C4-2B (cell line): Measurements from ENCODE around the gene TSTD2.

Experiments
- ZFX ChIP-seq: fragments of 450-650 bp; IDR thresholded peaks from 2 replicates; pipeline ENCODE4 v1.6.1; 2017
- TF ChIP-seq, protein P1 (sequence below): fragments of 450-650 bp; conservative IDR thresholded peaks from 2 replicates; pipeline ENCODE4 v1.5.1; 2017; ENCODE audit warnings: mild to moderate bottlenecking

DNA sequence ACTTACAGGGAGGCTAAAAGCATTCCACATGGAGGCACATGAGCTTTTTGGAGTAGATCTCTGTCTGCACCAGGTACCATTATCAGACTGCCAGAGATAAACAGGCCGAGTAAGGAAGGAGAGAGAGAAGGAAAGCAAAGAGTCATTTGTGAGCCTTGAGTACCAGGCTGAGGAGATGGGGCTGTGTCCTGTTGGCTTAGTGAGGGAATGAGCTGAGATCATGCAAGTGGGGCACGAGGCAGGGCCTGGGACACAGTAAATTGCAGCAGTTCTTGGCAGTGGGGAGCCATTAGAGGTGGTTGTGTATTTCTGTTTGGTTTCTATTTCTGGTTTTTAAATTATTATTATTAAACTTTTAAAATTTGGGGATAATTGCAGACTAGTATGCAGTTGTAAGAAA is 53.3 kb downstream of the TSTD2 start:
- TF ChIP-seq, protein P1, sequence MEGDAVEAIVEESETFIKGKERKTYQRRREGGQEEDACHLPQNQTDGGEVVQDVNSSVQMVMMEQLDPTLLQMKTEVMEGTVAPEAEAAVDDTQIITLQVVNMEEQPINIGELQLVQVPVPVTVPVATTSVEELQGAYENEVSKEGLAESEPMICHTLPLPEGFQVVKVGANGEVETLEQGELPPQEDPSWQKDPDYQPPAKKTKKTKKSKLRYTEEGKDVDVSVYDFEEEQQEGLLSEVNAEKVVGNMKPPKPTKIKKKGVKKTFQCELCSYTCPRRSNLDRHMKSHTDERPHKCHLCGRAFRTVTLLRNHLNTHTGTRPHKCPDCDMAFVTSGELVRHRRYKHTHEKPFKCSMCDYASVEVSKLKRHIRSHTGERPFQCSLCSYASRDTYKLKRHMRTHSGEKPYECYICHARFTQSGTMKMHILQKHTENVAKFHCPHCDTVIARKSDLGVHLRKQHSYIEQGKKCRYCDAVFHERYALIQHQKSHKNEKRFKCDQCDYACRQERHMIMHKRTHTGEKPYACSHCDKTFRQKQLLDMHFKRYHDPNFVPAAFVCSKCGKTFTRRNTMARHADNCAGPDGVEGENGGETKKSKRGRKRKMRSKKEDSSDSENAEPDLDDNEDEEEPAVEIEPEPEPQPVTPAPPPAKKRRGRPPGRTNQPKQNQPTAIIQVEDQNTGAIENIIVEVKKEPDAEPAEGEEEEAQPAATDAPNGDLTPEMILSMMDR = no peak
- TF ChIP-seq ZFX = no peak
